ENCODE measurements around the gene ASPSCR1. TPM values are rescaled to one million over a fixed set of nuclear protein-coding genes. Genes with fewer than 3 reads are reported as not detected.
A peak's percentile ranks its signal among the peaks of the same experiment; 100 is the strongest.

ASPSCR1 gene
- total and polyA plus RNA-seq, 2 of the 13 experiments (the other 11 are each of a cell fraction or from before 2014, with no cell fraction given), result 274 to 314 TPM

DNA sequence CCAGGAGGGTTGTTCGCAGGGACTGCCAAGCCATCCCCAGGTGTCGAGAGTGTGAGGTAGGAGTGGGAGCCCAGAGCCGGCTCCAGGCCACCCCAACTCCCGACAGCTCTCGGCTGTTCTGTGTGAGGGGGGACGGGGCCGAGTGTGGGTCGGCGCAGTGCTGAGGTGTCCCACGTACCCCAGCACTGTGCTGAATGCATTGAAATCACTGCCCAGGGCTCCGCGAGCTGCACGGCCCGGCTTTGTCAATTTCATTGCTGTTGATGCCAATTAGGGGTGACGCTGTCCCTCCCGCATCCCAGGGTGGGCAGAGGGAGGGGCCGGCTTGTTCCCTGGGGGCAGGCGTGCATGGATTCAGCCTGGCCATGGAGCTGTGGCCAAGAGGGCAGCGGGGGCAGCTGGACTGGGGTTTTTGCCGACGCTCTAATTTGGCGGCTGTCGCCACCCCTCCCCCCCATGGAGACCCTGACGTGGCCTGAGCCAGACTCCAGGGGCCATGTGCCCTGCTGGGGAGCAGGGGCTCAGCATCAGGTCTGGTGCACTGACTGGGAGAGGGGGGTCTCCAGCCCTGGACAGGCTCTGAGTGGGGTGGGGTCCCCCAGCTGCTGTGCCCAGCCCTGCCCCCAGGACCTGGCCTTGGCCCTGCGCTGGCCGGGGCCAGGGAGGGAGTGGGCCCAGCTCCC is 31.0 kb downstream of the ASPSCR1 start (continued):
- TF ChIP-seq ZNF275 (CRISPR knock-in tag; IDR thresholded peaks at IDR 0.05; ENCODE audit: borderline replicate concordance), result no peak

- ChIA-PET CTCF (ENCODE audit: low intra/inter-chr PET ratio, low total read pairs) (no interaction called here), POLR2A (interaction anchor here (1.5 to 1.9 kb wide), 4 partner anchors 8 to 17 kb away, joined by 7 to 9 read pairs (median 8); no protein-coding TSS in a partner anchor)
- Histone ChIP-seq H3K9me3 (ENCODE audit: low read length) (no peaks in the 10 kb centered on the region), H3K9ac (ENCODE audit: insufficient read depth, low read depth, low read length) (no peak overlapping the region), H3K79me2 (ENCODE audit: insufficient read depth, low read length) (peaks cover 25% of the 10 kb centered on the region), H4K20me1 (ENCODE audit: insufficient read depth, low read length) (no peaks in the 10 kb centered on the region), H3K4me3 (replicated peaks in 1 of 3; ENCODE audit: insufficient read depth in 1 of 3, low read depth in 2 of 3, low read length in 3 of 3) (no peak overlapping the region), H2AFZ (ENCODE audit: low read length) (no peak overlapping the region), H3K27me3 (ENCODE audit: control insufficient read depth in 1 of 2, insufficient read depth in 2 of 2, low read length in 2 of 2) (no peaks in the 10 kb centered on the region), H3K4me2 (ENCODE audit: low read depth, low read length) (no peak overlapping the region), H3K27ac (ENCODE audit: extremely low read length, insufficient read depth, low read length) (no peak overlapping the region), H3K36me3 (replicated peaks in 1 of 2; ENCODE audit: control insufficient read depth in 1 of 2, insufficient read depth in 2 of 2, low read length in 2 of 2) (peaks cover 44 to 62% of the 10 kb centered on the region in 2 experiments), H3K4me1 (ENCODE audit: insufficient read depth, low read length) (peaks cover 72% of the 10 kb centered on the region)
- no peak for ATAC-seq
- in situ Hi-C loops (cut with HindIII; ENCODE audit: extremely low pct_ligation_motif_present, low pct_unique_long_range_greater_than_20kb) (no loop called here), intact Hi-C loops (cut with micrococcal nuclease; ENCODE audit: unreplicated experiment) (no loop called here)
- DNase-seq (ENCODE audit: low spot score), result no peak
- WGBS (ENCODE audit: low lambda C conversion rate), result 97% methylated on average over 20 of the region's 28 CpGs
- FAIRE-seq, result no peak
- no TSS peak for BruUV-seq (replicated peaks)
- TF ChIP-seq SNRNP70 (IDR thresholded peaks at IDR 0.05; ENCODE audit: low read depth, low read length) (0 out of 2 replicates have a peak, but pooled peaks have one; percentile 15), ZNF879 (CRISPR knock-in tag; IDR thresholded peaks at IDR 0.05) (no peak), POGK (CRISPR knock-in tag; conservative IDR thresholded peaks at IDR 0.05) (no peak), ZNF572 (CRISPR knock-in tag; IDR thresholded peaks at IDR 0.05) (no peak), NFIB (CRISPR knock-in tag; IDR thresholded peaks at IDR 0.05; ENCODE audit: borderline replicate concordance) (peak; percentile 50; the same call in 1 of the 2 replicates), TARDBP (CRISPR knock-in tag; IDR thresholded peaks at IDR 0.05) (peak; percentile 38; the same call in 1 of the 2 replicates), POLR2G (IDR thresholded peaks at IDR 0.05; ENCODE audit: low read depth, low read length) (0 out of 2 replicates have a peak, but pooled peaks have one; percentile 0), RBFOX2 (IDR thresholded peaks at IDR 0.05; ENCODE audit: low read depth, low read length) (peak; percentile 85), AGO1 (IDR thresholded peaks at IDR 0.05; ENCODE audit: low read depth, low read length, poor library complexity, severe bottlenecking) (peak; percentile 76), ZNF577 (CRISPR knock-in tag; IDR thresholded peaks at IDR 0.05; ENCODE audit: borderline replicate concordance, low read depth) (no peak), TOE1 (CRISPR knock-in tag; IDR thresholded peaks at IDR 0.05) (no peak), SRSF1 (optimal IDR thresholded peaks at IDR 0.05; ENCODE audit: low read depth, low read length) (peak; percentile 57), HNRNPL (IDR thresholded peaks at IDR 0.05; ENCODE audit: low read depth, low read length) (peak; percentile 96), PTBP1 (IDR thresholded peaks at IDR 0.05; ENCODE audit: low read depth, low read length, poor library complexity, severe bottlenecking) (peak; percentile 36), AGO2 (optimal IDR thresholded peaks at IDR 0.05; ENCODE audit: low read depth, low read length) (peak; percentile 26), BORCS8-MEF2B (CRISPR knock-in tag; IDR thresholded peaks at IDR 0.05) (0 out of 2 replicates have a peak, but pooled peaks have one; percentile 39), AKAP8 (CRISPR knock-in tag; IDR thresholded peaks at IDR 0.05) (peak; percentile 97; the same call in 1 of the 2 replicates)
Measured at GRCh38 chr17:82008941-82009405, 31.5 kb downstream of the ASPSCR1 start.
